Measurements from ENCODE around the gene HAUS3.
"Not testable (repeated sequence)": the region's sequence is repeated elsewhere in the genome, so short reads cannot be mapped to it uniquely, and the experiment has no call there.

HAUS3 gene

DNA sequence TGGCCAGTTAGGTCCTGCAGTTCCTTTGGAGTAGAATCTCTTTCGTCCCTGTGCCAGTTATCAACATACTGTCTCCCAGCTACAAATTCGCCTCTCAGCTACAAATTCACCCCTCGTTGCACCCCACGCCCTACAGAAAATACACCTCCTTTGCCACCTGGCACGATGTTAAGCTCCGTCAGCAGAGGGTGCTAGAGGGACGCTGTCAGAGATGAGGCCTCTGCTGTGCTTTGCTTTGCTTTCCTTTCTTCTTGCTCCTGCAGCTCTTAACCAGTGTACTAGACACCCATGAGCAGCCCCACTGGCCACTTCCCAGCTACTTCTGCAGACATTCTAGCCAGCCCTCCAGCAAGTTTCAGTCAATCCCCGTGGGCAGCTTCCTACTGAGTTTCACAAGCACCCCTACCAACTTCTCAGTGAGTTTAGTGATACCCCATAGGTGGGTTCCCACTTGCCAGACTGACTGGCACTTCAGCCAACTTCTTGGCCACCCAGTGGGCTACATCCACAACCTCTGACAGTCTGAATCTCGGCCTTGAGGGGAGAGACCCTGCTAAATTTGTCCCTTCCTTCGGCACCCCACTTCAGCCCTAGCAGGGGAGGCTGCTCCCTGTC lies 21.8 kb downstream of the HAUS3 start:
- peak; percentile 72 to 75 for DNase-seq (ENCODE audit: low read depth in 2 of 2)

DNA sequence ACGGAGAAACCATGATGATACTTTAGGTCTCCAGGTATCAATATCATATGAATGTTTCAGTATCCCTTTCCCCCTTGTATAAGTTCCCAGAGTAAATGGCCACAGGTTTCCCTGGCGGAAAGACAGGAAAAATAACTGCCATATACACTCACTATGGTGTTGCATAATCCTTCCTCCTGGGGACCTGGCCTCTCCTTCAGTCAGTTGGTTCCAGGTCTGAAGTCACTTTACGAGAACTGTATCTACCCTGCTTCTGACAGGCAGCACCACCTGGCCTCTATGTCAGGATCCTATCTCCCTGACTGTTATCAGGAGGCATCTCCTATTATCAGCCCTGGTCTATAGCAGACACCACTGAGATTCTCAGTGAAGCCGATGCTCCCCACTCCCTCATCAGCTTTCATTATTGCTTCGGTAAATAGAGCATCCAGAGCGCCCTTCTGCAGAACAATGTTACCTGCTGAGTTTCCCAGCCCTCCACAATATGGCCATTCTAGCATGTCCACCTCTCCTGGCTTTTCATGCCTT lies 22.6 kb downstream of the HAUS3 start:
- DNase-seq (ENCODE audit: low read depth in 2 of 2): no peak

DNA sequence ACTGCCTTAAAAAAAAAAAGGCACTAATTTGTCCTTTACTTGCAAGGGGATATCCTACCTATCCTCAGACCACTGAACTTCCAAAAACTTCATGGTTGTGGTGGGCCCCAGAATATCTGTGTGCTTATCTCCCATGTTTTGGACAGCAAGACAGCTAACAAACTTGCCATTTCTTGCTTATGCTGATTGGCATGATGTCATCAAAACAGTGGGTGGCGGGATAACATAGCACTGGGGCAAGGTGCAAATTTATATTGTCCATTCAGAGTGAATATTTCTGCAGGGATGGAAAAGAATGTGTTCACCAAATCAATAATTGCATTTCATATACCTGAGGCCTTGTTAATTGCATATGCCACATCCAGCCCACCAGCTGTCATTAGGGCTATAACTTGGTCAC lies 23.5 kb downstream of the HAUS3 start:
- DNase-seq (ENCODE audit: low read depth in 2 of 2): no peak

DNA sequence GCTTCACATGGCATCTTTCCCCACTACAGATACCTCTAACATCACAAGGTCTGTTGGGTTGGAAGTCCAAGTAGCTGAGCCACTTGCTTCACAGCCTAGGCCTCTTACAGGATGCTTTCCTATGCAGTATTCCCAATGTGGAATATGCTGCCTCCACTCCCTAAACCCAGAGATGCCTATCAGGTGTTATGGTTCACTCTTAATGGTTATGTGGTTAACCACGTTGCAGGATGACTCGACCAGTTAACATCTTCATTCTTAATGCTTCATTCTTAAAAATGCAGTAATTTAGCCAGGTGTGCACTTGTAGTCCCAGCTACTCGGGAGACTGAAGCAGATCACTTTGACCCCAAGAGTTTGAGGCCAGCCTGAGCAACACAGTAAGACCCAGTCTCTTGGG lies 24.2 kb downstream of the HAUS3 start:
- no peak for DNase-seq (ENCODE audit: low read depth in 2 of 2)

DNA sequence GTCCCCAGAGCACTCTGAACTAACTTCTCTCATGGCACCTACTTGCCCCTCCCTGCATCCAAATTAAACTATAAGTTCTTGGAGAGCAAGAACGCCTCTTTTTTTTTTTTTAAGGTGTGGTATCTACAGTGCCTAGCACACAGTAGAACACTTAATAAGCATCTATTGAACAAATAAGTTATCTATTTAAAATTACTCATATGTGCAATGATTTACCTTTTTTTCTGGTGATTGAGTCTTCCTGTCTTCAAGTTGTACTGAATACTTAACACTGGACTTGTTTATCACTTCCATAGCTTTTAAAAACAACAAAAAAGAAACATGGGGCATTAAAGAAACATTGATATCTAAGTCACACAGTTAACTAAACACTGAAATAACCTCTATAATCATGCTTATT lies 29.1 kb downstream of the HAUS3 start:
- DNase-seq (ENCODE audit: low read depth in 2 of 2): no peak

DNA sequence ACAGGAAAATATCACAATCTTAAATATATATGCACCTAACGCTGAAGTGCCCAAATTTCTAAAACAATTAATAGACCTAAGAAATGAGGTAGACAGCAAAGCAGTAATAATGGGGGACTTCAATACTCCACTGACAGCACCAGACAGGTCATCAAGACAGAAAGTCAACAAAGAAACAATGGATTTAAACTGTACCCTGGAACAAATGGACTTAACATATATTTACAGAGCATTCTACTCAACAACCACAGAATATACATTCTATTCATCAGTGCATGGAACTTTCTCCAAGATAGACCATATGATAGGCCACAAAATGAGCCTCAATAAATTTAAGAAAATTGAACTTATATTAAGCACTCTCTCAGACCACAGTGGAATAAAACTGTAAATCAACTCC lies 39.1 kb downstream of the HAUS3 start:
- DNase-seq (ENCODE audit: low read depth in 2 of 2): not testable (repeated sequence)

DNA sequence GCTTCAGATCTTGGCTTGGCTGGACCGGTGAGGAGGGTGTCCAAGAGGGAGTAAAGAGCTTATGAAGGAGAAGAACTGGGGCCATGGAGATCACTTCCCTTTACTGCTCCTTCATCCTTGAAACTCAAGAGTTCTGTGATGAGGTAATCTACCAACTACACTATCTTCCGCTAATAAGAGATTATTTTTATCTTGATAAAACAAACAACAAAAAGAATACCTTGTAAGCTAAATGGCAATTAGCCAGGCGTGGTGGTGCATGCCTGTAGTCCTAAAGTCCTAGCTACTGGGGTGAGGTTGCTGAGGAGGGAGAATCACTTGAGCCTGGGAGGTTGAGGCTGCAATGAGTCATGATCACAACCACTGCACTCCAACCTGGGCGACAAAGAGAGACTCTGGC lies 47.4 kb downstream of the HAUS3 start:
- DNase-seq (ENCODE audit: low read depth in 2 of 2): no peak

DNA sequence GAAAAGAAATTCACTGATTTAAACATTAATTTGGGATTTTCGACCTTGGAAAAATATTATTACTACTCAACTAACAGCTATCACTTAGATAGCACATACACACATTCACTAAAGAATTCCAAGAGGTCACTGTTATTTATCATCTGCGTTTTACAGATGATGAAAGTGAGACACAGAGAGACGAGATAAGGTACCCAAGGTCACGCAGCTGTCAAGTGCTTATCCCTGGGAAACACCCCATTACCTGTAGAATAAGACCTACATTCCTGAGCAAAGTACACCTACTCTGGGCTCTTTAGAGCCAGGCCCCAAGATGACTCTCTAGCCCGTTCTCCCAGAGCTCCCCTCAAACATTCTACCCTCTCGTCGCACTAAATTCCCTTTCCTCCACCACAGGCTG lies 48.6 kb downstream of the HAUS3 start:
- no peak for DNase-seq (ENCODE audit: low read depth in 2 of 2)

DNA sequence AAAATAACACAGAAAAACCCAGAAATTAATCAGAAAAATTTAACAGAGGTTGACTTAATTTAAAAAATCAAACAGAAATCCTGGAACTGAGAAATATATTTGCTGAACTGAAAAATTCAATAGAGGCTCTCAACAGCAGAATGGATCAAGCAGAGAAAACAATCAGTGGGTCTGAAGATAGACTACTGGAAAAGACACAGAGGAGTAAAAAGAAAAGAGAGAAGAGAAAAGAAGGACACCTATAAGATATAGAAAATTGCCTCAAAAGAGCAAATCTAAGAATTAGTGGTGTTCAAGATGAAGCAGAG lies 55.1 kb downstream of the HAUS3 start:
- no peak for DNase-seq (ENCODE audit: low read depth in 2 of 2)

DNA sequence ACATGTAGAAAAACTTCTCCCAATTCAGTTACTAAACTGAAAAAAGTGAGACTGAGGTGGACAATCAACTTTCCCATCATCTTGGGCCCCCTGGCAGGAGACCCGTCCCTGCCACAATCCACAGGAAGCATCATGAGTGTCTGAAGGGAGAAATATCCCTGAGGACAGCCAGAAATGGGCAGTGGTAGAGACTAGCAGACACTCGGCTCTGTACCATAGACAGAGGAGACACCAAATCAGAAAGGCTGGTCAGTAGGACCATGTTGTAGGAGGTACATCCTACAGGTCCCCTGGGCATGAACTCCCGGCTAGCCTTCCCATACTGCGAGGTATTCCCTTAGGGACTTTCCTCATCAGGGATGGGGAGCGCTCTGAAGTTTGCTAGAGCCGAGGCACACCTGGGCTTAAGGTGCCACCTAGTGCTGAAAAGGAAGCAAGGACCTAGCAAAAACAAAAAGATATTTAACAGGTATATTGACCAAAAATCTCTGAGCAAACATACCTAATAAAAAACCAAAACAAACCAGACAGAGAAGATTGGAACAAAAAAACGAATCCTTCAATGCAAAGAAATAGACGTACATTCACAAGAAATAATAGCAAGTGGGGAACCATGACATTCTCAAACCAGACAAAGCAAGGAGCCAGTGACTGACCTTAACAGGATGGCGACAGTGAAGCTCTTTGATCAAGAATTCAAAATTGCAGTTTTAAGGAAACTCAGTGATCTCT lies 55.6 kb downstream of the HAUS3 start:
- DNase-seq (ENCODE audit: low read depth in 2 of 2): no peak

DNA sequence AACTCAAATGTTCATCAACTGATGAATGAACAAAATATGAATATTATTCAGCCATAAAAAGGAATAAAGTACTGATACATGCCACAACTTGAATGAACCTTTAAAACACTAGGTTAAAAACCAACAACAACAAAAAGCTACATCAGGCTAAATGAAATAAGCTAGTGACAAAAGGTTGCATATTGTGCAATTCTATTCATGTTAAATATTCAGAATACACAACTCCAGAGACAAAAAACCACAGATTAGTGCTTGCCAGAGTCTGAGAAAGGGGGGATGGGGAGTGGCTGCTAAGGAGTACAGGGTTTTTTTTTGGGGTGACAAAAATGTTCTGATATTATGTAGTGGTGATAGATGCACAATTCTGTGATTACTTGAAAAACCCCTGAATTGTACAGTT lies 58.5 kb downstream of the HAUS3 start:
- no peak for DNase-seq (ENCODE audit: low read depth in 2 of 2)

DNA sequence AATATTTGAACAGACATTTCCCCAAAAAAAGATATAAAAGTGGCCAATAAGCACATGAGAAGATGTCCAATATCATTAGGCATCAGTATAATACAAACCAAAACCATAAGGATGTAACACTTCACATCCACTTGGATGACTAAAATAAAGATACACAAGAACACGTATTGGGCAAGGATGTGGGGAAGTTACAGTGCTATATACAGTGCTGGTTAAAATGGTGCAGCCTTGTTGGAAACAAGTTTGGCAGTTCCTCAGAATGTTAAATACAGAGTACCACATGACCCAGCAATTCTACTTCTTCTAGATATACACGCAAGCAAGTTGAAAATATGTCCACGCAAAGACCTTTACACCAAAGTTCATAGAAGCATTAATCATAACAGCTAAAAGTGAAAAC lies 58.9 kb downstream of the HAUS3 start:
- no peak for DNase-seq (ENCODE audit: low read depth in 2 of 2)

DNA sequence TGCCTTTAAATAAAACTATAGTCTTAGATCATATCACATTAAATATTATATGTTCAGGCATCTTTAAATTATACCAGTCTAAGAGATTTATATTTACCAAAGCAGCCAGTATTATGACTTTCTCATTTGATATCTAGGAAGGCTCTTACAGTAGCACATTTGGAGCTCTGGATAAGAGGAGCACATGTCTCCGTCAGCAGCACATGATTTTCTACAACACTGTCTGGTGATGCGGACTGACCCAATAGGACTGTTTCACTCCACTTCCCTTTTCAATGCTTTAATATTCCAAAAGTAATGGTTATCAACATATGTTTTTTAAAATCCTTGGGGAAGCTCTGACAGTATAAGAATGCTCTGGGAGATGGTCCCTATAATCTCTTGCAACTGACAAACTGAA lies 61.5 kb downstream of the HAUS3 start:
- DNase-seq (ENCODE audit: low read depth in 2 of 2): no peak

DNA sequence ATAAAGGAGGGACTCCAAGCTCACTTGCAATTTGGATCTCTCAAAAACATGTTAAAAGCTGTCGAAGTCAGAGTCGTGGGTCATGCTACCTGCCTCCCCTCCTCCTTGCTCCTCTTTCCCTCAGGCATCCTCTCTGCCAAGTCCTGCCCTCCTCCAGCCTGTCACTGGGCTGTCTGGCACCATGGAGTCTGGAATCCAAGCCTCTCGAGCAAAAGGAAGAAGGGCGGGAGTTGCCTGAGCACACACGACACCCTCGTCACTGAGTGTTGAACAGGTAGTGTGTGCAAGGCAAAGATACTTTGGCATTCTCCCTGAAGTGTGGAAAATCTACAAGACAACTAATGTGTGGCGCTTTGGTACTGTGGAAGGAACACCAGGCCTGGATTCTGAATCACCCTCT lies 62.2 kb downstream of the HAUS3 start:
- DNase-seq (ENCODE audit: low read depth in 2 of 2): no peak

DNA sequence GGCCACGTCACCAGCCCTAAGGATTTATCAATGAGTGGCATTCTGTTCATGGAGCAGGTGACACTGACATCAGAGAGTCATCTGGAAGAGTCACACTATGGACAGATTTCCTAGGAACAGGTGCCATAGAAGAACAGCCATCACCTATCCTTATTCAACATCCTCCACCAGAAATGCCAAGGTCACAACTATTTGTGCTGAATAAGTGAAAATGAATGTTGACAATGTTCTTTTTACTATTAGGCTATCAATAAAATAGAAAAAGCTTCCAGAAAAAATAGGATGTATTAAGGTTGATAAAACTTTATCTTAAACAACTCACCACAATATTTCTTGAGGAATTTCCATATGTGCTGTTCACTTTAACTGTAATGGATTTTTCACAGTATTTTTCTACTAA lies 62.9 kb downstream of the HAUS3 start:
- DNase-seq (ENCODE audit: low read depth in 2 of 2): no peak
